ENCODE measurements around the gene NAGS.
"Not testable (repeated sequence)": the region's sequence is repeated elsewhere in the genome, so short reads cannot be mapped to it uniquely, and the experiment has no call there.

NAGS gene

GRCh38 chr17:44004077-44004760 is at the start of gene NAGS:
Gene NAGS (plus strand): TSS chr17:44004622. CDS start chr17:44004664, 42 bp downstream.
- DNase-seq (ENCODE audit: low spot score): no peak

- DNase-seq (ENCODE audit: low spot score): no peak
Observed at GRCh38 chr17:43956222-43956621, 48.2 kb upstream of the NAGS start.

GRCh38 chr17:43958748-43959352 is 45.6 kb upstream of the NAGS start:
- no peak for DNase-seq (ENCODE audit: low spot score)

- DNase-seq (ENCODE audit: low spot score): not testable (repeated sequence)
Observed at GRCh38 chr17:43961292-43961691, 43.1 kb upstream of the NAGS start.

GRCh38 chr17:43961954-43962353 is 42.5 kb upstream of the NAGS start:
- DNase-seq (ENCODE audit: low spot score): no peak

- no peak for DNase-seq (ENCODE audit: low spot score)
Observed at GRCh38 chr17:43962479-43962878, 41.9 kb upstream of the NAGS start.

- no peak for DNase-seq (ENCODE audit: low spot score)
Observed at GRCh38 chr17:43966276-43966675, 38.1 kb upstream of the NAGS start.

GRCh38 chr17:43967251-43967875 is 37.1 kb upstream of the NAGS start:
- no peak for DNase-seq (ENCODE audit: low spot score)

GRCh38 chr17:43970366-43970765 is 34.1 kb upstream of the NAGS start:
- no peak for DNase-seq (ENCODE audit: low spot score)

- not testable (repeated sequence) for DNase-seq (ENCODE audit: low spot score)
Observed at GRCh38 chr17:43971436-43971835, 33.0 kb upstream of the NAGS start.

GRCh38 chr17:43972444-43973212 is 31.8 kb upstream of the NAGS start:
- not testable (repeated sequence) for DNase-seq (ENCODE audit: low spot score)

GRCh38 chr17:43974382-43975266 is 29.8 kb upstream of the NAGS start:
- no peak for DNase-seq (ENCODE audit: low spot score)

- no peak for DNase-seq (ENCODE audit: low spot score)
Observed at GRCh38 chr17:43975898-43976297, 28.5 kb upstream of the NAGS start.

- DNase-seq (ENCODE audit: low spot score): no peak
Observed at GRCh38 chr17:43976963-43977837, 27.2 kb upstream of the NAGS start.

- no peak for DNase-seq (ENCODE audit: low spot score)
Observed at GRCh38 chr17:43978078-43978477, 26.3 kb upstream of the NAGS start.

GRCh38 chr17:43979011-43979410 is 25.4 kb upstream of the NAGS start:
- DNase-seq (ENCODE audit: low spot score): no peak

- no peak for DNase-seq (ENCODE audit: low spot score)
Observed at GRCh38 chr17:43979671-43980070, 24.8 kb upstream of the NAGS start.

GRCh38 chr17:43982171-43982570 is 22.3 kb upstream of the NAGS start:
- no peak for DNase-seq (ENCODE audit: low spot score)

GRCh38 chr17:43983196-43983514 is 21.3 kb upstream of the NAGS start:
- no peak for DNase-seq (ENCODE audit: low spot score)

GRCh38 chr17:43983515-43984411 is 20.7 kb upstream of the NAGS start:
- DNase-seq (ENCODE audit: low spot score): no peak
